Activated CD4-positive, alpha-beta T cell treated with anti-CD3 and anti-CD28 coated beads for 4 hours (primary cell): ENCODE results near the gene PRTFDC1.
"Not testable (repeated sequence)": the region's sequence is repeated elsewhere in the genome, so short reads cannot be mapped to it uniquely, and the experiment has no call there.

Experiments
- DNase-seq, 2 donors: peaks; one replicate each; pipeline ENCODE4 v3.0.0-alpha.2; 2020

The PRTFDC1 gene

GRCh38 chr10:24869354-24870015 lies 82.9 kb downstream of the PRTFDC1 start:
- DNase-seq = no peak

- no peak for DNase-seq
These were observed 85.5 kb downstream of the PRTFDC1 start for GRCh38 chr10:24866604-24867583.

- DNase-seq = no peak
These were observed 86.6 kb downstream of the PRTFDC1 start for GRCh38 chr10:24865783-24866182.

- no peak for DNase-seq
These were observed 89.8 kb downstream of the PRTFDC1 start for GRCh38 chr10:24862589-24862988.

- no peak for DNase-seq
These were observed 93.8 kb downstream of the PRTFDC1 start for GRCh38 chr10:24858288-24859270.

- DNase-seq = no peak
These were observed 95.2 kb downstream of the PRTFDC1 start for GRCh38 chr10:24857031-24857725.

- DNase-seq = no peak
These were observed 98.2 kb downstream of the PRTFDC1 start for GRCh38 chr10:24854256-24854655.

- DNase-seq = no peak
These were observed 98.7 kb downstream of the PRTFDC1 start for GRCh38 chr10:24853661-24854060.

- DNase-seq = no peak
These were observed 100.8 kb downstream of the PRTFDC1 start for GRCh38 chr10:24851629-24852028.

GRCh38 chr10:24850727-24851296 lies 101.6 kb downstream of the PRTFDC1 start:
- no peak for DNase-seq

- no peak for DNase-seq
These were observed 102.7 kb downstream of the PRTFDC1 start for GRCh38 chr10:24849501-24850299.

- no peak for DNase-seq
These were observed 103.4 kb downstream of the PRTFDC1 start for GRCh38 chr10:24849051-24849450.

GRCh38 chr10:24848195-24848594 lies 104.2 kb downstream of the PRTFDC1 start:
- no peak for DNase-seq

- no peak for DNase-seq
These were observed 105.0 kb downstream of the PRTFDC1 start for GRCh38 chr10:24847112-24848070.

GRCh38 chr10:24844742-24845141 lies 107.7 kb downstream of the PRTFDC1 start:
- DNase-seq = no peak

- DNase-seq = no peak
These were observed 109.2 kb downstream of the PRTFDC1 start for GRCh38 chr10:24843256-24843655.

GRCh38 chr10:24842856-24843255 lies 109.5 kb downstream of the PRTFDC1 start:
- DNase-seq = no peak

- no peak for DNase-seq
These were observed 110.9 kb downstream of the PRTFDC1 start for GRCh38 chr10:24841530-24841929.

- DNase-seq = no peak
These were observed 111.6 kb downstream of the PRTFDC1 start for GRCh38 chr10:24840784-24841183.

GRCh38 chr10:24837781-24838180 lies 114.6 kb downstream of the PRTFDC1 start:
- DNase-seq = not testable (repeated sequence)
